ENCODE data around the gene ELOVL1. TPM values are rescaled to one million over a fixed set of nuclear protein-coding genes. Genes with fewer than 3 reads are reported as not detected.

ELOVL1 gene
- total RNA-seq, 2 donors from 2014 or later, result 24.4 to 28.3 TPM

DNA sequence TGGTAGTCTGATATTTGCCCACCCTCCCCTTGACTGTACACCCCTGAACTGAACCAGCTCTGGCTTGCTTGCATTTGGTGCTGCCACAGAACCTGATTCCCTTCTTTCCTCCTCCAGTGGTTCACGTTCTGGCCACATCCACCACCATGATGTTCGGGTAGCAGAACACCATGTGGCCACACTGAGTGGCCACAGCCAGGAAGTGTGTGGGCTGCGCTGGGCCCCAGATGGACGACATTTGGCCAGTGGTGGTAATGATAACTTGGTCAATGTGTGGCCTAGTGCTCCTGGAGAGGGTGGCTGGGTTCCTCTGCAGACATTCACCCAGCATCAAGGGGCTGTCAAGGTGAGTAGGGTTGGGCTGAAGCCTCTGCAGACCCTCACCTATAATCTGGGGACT is 7.2 kb downstream of the ELOVL1 start:
- H3K27ac ChIP-seq (ENCODE audit: low read depth, low read length), result no peak overlapping the region
- H3K9me3 ChIP-seq (ENCODE audit: control insufficient read depth, low read length), result no peaks in the 10 kb centered on the region
- peak overlapping the region; percentile 84 for H3K4me3 Mint-ChIP-seq
- H3K4me1 ChIP-seq (ENCODE audit: control insufficient read depth, insufficient read depth, low read length), result peaks cover 13% of the 10 kb centered on the region
- H3K9me3 Mint-ChIP-seq, result no peaks in the 10 kb centered on the region
- H3K27me3 ChIP-seq (ENCODE audit: control insufficient read depth, insufficient read depth, low read length, poor library complexity, severe bottlenecking), result no peaks in the 10 kb centered on the region
- 94% methylated on average over 4 of the region's 4 CpGs; no CpG with 5 or more reads in 1 of the 2 experiments for WGBS, 2 experiments (ENCODE audit: insufficient coverage in 1 of 2, insufficient read length in 1 of 2)
- H3K9ac ChIP-seq (ENCODE audit: extremely low read depth, low read length, poor library complexity, severe bottlenecking), result no peak overlapping the region
- no peak overlapping the region for H3K27ac Mint-ChIP-seq
- H3K4me1 Mint-ChIP-seq, result peaks cover 27% of the 10 kb centered on the region
- DNase-seq, result no peak
- H3K36me3 ChIP-seq (ENCODE audit: control insufficient read depth, insufficient read depth, low read length), result peaks cover 44% of the 10 kb centered on the region
- H3K4me3 ChIP-seq (ENCODE audit: low read length), result peak overlapping the region; percentile 90
- TF ChIP-seq, protein P1, sequence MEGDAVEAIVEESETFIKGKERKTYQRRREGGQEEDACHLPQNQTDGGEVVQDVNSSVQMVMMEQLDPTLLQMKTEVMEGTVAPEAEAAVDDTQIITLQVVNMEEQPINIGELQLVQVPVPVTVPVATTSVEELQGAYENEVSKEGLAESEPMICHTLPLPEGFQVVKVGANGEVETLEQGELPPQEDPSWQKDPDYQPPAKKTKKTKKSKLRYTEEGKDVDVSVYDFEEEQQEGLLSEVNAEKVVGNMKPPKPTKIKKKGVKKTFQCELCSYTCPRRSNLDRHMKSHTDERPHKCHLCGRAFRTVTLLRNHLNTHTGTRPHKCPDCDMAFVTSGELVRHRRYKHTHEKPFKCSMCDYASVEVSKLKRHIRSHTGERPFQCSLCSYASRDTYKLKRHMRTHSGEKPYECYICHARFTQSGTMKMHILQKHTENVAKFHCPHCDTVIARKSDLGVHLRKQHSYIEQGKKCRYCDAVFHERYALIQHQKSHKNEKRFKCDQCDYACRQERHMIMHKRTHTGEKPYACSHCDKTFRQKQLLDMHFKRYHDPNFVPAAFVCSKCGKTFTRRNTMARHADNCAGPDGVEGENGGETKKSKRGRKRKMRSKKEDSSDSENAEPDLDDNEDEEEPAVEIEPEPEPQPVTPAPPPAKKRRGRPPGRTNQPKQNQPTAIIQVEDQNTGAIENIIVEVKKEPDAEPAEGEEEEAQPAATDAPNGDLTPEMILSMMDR (conservative IDR thresholded peaks at IDR 0.05), result no peak
- H3K36me3 Mint-ChIP-seq (ENCODE audit: low read depth), result peaks cover 59% of the 10 kb centered on the region
- no peaks in the 10 kb centered on the region for H3K27me3 Mint-ChIP-seq (ENCODE audit: insufficient read depth)

DNA sequence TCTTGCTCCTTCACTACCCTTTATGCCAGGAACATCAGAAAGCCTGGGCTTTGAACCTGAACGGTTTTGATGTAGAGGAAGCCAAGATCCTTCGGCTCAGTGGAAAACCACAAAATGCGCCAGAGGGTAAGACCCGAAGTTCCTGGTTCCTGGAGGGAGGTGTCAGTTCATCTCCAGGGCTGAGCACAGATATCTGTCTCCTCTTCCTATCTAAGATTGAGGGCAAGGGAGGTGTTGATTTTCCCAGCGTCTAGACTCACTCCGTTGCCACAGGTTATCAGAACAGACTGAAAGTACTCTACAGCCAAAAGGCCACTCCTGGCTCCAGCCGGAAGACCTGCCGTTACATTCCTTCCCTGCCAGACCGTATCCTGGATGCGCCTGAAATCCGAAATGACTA is 8.1 kb downstream of the ELOVL1 start:
- no peak for DNase-seq
- H3K27ac ChIP-seq (ENCODE audit: low read depth, low read length), result no peak overlapping the region
- H3K4me3 ChIP-seq (ENCODE audit: low read length), result peak overlapping the region; percentile 90
- WGBS, 2 experiments (ENCODE audit: insufficient coverage in 1 of 2, insufficient read length in 1 of 2), result 69 to 85% methylated on average over 4 to 11 of the region's 11 CpGs
- H3K9me3 Mint-ChIP-seq, result no peaks in the 10 kb centered on the region
- TF ChIP-seq, protein P1 (conservative IDR thresholded peaks at IDR 0.05), result no peak
- H3K9ac ChIP-seq (ENCODE audit: extremely low read depth, low read length, poor library complexity, severe bottlenecking), result peak overlapping the region; percentile 91
- peaks cover 54% of the 10 kb centered on the region for H3K36me3 Mint-ChIP-seq (ENCODE audit: low read depth)
- H3K4me1 Mint-ChIP-seq, result peaks cover 26% of the 10 kb centered on the region
- peaks cover 13% of the 10 kb centered on the region for H3K4me1 ChIP-seq (ENCODE audit: control insufficient read depth, insufficient read depth, low read length)
- peak overlapping the region; percentile 84 for H3K4me3 Mint-ChIP-seq
- H3K27me3 ChIP-seq (ENCODE audit: control insufficient read depth, insufficient read depth, low read length, poor library complexity, severe bottlenecking), result no peaks in the 10 kb centered on the region
- no peaks in the 10 kb centered on the region for H3K9me3 ChIP-seq (ENCODE audit: control insufficient read depth, low read length)
- peaks cover 37% of the 10 kb centered on the region for H3K36me3 ChIP-seq (ENCODE audit: control insufficient read depth, insufficient read depth, low read length)
- no peaks in the 10 kb centered on the region for H3K27me3 Mint-ChIP-seq (ENCODE audit: insufficient read depth)
- peak overlapping the region; percentile 74 for H3K27ac Mint-ChIP-seq

DNA sequence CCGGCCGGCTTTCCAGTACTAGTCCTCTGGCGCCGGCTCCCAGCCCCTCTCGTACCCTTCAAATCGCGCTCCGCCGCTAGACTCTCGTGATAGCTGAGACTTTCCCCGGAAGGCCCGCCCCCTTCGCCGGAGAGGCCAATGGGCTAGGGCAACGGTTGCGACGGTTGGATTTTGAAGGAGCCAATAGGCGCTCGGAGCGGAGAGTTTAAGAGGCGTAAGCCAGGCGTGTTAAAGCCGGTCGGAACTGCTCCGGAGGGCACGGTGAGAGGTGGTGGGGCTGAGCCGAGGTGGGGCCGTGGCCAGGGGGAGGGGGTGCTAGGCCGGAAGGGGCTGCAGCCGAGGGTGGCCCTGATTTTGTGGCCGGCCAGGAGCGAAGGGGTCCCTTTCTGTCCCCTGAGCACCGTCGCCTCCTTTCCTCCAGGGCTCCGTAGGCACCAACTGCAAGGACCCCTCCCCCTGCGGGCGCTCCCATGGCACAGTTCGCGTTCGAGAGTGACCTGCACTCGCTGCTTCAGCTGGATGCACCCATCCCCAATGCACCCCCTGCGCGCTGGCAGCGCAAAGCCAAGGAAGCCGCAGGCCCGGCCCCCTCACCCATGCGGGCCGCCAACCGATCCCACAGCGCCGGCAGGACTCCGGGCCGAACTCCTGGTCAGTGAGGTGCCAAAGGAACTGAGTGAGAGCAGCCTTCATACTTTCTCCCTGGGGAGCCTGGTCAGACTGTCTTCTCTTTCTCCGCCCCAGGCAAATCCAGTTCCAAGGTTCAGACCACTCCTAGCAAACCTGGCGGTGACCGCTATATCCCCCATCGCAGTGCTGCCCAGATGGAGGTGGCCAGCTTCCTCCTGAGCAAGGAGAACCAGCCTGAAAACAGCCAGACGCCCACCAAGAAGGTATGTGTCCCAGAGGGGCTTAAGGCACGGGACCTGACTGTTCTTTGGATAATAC is 8.8 kb downstream of the ELOVL1 start, which contains the start of gene CDC20:
TSS of gene CDC20 (plus strand) at position 236 of the 948 bp plus-strand sequence. CDS start at position 471, 235 bp downstream.
- H3K4me1 ChIP-seq (ENCODE audit: control insufficient read depth, insufficient read depth, low read length), result peaks cover 13% of the 10 kb centered on the region
- H3K27me3 ChIP-seq (ENCODE audit: control insufficient read depth, insufficient read depth, low read length, poor library complexity, severe bottlenecking), result no peaks in the 10 kb centered on the region
- Mint-ChIP-seq H3K27ac (peak within 1 kb of the TSS; percentile 98), H3K4me3 (peak within 1 kb of the TSS; percentile 84), H3K9me3 (no peaks in the 10 kb centered on the region), H3K27me3 (ENCODE audit: insufficient read depth) (no peaks in the 10 kb centered on the region), H3K4me1 (peaks cover 26% of the 10 kb centered on the region), H3K36me3 (ENCODE audit: low read depth) (peaks cover 48% of the 10 kb centered on the region)
- WGBS, 2 experiments (ENCODE audit: insufficient coverage in 1 of 2, insufficient read length in 1 of 2), result 1 to 4% methylated on average over 17 to 59 of the region's 59 CpGs
- H3K9me3 ChIP-seq (ENCODE audit: control insufficient read depth, low read length), result no peaks in the 10 kb centered on the region
- peak; percentile 100 for DNase-seq
- H3K36me3 ChIP-seq (ENCODE audit: control insufficient read depth, insufficient read depth, low read length), result peaks cover 30% of the 10 kb centered on the region
- H3K27ac ChIP-seq (ENCODE audit: low read depth, low read length), result peak within 1 kb of the TSS; percentile 87
- H3K4me3 ChIP-seq (ENCODE audit: low read length), result peak within 1 kb of the TSS; percentile 90
- peak within 1 kb of the TSS; percentile 91 for H3K9ac ChIP-seq (ENCODE audit: extremely low read depth, low read length, poor library complexity, severe bottlenecking)
- TF ChIP-seq, protein P1 (conservative IDR thresholded peaks at IDR 0.05), result no peak

All from endodermal cell (in vitro differentiated cells).